HG03108 (cell line): Measurements from ENCODE around the gene MBNL2.
"Not testable (repeated sequence)": the region's sequence is repeated elsewhere in the genome, so short reads cannot be mapped to it uniquely, and the experiment has no call there.

ENCODE experiments used
- ATAC-seq: cut with Tn5 transposase; IDR thresholded peaks from one replicate; pipeline ENCODE4 v1.9.1; 2021; ENCODE audit warnings: moderate library complexity; ENCODE audit not compliant: unreplicated experiment

Gene MBNL2

DNA sequence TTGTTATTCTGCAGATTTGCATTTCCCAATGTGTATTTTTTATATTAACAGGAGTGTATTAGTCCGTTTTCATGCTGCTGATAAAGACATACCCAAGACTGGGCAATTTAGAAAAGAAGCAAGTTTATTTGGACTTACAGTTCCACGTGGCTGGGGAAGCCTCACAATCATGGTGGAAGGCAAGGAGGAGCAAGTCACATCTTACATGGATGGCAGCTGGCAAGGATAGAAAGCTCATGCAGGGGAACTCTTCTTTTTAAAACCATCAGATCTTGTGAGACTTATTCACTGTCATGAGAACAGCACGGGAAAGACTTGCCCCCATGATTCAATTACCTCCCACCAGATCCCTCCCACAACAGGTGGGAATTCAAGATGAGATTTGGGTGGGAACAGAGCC lies 14.9 kb upstream of the MBNL2 start:
- not testable (repeated sequence) for ATAC-seq

- ATAC-seq, result no peak
Observed at GRCh38 chr13:97211300-97211699, 10.8 kb upstream of the MBNL2 start.

DNA sequence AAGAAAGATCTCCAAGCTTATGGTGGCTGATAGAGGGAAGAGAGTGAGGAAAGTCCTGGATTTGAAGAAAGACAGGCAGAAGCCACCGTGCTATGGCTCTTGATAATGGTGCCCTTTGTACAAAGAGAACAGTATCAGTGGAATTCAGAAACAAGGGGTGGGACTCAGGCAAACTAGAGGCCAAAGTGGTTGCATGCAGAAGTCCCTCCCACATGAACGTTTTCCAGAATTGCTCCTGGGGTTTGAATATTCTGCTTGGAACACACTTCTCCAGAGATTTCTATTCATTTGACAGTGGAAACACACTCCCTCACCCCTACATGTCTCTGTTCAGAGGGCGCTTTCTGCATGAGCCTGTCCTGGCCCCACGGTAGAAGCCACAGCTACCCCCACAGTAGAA lies 10.1 kb upstream of the MBNL2 start:
- no peak for ATAC-seq

GRCh38 chr13:97212601-97213040 lies 9.5 kb upstream of the MBNL2 start:
- ATAC-seq, result no peak

GRCh38 chr13:97214921-97215320 lies 7.2 kb upstream of the MBNL2 start:
- ATAC-seq, result no peak

GRCh38 chr13:97215325-97215724 lies 6.8 kb upstream of the MBNL2 start:
- peak; percentile 69 for ATAC-seq

DNA sequence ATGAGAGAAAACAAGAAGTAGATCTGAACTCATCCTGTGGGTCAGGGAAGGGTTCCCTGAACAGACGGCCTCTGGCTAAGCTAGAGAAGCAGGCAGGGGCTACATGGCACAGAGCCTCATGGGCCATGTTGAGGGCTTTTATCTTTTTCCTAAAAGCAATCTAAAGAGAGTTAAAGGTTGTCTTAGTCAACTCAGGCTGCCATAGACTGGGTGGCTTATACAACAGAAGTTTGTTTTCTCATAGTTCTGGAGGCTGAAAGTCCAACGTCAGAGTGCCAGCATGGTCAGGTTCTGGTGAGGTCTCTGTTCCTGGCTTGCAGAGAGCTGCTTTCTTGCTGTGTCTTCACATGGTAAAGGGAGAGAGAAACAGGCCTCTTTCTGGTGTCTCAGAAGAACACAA lies 2.9 kb upstream of the MBNL2 start:
- no peak for ATAC-seq

DNA sequence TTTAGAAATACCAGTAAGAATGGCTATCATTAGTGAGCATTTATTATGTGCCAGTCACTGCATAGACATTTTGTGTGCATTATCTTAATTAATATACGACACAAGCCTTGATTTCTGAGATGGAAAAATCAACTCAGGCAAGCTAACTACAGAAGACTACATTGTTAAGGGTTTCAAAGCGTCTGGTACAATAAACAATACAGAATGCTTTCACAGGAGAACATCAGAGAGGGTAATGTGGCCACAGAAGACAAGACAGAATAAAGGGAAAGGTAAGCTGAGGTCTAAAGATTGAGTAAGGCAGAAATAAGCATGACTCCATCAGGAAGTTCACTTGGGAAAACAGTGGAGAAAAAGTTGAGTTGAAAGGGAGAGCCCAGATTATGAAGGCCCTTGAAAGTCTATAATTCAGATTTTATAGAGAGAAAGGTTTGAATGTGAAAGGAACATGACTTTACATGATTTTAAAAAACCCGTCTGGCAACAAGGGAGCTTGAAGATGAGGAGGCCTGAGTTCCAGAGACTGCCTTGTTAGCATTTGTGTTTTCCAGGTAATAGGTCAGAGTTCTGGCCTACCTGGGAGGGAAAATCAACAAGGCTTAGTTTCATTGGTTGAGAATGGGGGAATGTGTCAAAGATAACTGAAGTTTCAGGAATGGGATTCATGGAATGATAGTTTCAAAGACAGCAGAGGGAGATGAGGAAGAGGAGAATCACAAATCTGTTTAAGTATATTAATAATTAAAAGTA lies 1.8 kb upstream of the MBNL2 start:
- ATAC-seq, result no peak

DNA sequence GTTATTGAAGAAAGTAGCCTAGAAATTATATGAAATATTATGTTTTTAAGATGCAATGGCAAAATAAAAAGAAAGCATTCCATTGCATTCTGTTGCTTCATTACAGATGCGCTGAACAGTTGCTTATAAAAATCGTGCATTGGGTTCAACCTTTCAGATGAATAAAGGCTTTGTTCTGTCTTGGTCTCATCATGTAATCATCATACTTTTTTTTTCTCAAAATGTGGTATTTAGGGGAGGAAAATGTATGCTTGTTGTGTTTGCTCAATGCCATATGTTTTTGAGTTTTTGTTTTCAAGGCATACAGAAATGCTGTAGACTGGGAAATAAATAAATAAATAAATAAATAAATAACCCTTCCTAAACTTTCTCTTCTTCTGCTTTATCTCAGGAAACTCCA lies 1.1 kb upstream of the MBNL2 start:
- ATAC-seq, result no peak

DNA sequence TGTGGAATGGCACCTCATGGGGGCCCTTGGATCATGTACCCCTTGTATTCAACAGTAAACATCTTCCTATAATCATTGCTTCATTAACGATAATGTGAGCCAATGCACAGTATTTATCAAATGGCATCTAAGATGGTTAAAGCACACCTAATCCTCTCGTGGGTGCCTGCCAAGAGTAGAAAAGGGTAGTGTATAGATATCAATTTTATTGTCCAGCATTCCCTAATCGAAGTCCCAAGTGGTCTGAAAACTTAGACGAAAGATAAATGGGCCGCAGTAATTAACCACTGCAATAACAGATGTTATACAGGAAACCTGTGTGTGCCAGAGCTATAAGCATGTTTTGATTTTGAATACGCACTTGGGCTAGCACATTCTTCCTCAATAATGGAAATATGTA lies 667 bp upstream of the MBNL2 start:
- no peak for ATAC-seq

DNA sequence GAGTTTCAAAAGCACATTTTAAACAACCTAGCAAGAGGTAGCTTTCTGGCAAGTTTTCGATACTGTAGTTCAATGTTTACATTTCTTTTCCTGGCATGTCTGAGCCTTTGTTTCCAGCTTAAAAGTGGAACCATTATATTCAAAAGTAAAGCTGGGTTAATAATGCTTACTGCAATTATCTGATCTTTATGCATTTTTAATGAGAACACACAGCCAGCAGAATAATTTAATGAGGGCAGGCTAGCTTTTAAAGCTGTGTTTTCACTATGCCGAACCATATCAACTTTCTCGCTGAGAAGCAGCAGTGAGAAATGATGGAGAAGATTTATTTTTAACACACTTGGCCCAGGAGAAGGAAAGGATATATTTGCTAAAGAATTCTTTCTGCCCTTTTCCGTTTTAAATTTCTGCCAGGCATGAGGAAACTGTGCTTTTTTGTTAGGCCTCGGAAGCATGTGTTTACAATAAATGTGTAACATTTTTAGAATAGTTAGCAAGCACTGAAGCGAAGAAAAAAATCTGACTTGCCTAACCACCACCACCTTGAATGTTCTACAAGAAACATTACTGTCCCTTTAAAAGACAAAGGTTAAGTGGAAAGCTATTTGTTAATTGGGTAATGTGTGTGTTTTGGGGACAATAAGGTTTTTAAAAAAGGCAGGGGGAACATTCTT lies 1.0 kb downstream of the MBNL2 start:
- no peak for ATAC-seq

DNA sequence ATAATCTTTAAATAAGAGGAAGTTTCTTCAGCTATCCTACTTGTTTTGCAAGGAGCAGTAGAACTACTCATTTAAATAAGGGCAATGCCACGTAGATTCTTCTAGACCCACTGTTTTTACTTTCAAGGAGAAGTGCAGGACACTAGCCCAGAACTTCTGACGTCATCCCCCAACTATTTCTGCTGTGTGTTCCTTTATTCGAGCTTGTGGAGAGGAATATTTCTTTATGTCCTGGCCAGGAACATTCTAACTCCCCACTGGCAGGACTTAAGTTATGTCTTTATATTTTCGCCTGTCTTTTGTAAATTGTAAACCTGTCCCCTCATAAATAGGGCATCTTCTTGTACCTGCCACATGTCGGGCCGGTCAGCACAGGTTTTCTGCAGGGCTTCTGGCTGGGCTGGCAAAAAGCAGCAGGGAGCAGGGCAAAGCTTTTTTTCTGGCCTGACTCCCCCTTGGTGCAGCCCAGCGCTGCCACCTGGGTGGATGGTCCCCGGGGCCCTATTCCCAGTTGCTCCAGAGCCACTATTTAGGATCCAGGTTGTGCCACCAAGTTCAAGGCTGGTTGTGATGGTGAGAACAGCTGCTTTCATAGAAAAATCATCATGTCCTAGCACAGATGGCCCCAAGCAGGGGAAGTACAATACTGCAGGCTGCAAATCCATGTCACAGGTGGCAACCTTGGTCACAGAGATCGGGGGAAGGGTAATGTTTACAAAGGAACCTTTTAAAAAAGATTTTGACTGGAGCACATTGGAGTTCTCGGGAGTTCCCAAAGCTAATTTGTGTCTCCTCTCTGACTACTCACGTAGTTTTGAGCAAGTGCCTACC lies 1.8 kb downstream of the MBNL2 start:
- no peak for ATAC-seq

- ATAC-seq, result no peak
Observed at GRCh38 chr13:97224544-97225300, 2.6 kb downstream of the MBNL2 start.

GRCh38 chr13:97225533-97225932 lies 3.4 kb downstream of the MBNL2 start:
- ATAC-seq, result no peak

DNA sequence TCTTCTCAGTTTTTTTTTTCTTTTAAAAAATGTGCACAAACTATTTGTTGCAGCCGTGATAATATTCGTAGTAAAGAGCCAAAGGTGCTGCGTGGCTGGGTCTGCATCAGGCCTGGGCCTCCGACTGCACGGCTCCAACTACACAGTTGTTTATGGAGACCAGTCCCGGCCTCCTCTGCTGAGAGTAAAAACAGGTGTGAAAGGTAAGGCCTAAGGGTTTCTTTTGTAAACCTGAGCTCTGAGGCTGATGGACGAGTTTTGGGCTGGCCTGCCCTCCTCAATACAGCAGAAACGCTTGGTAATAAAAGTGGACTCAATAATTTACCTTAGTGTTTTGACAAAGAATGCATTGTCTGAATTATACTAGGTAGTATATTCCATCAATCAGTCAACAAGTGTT lies 3.9 kb downstream of the MBNL2 start:
- no peak for ATAC-seq

GRCh38 chr13:97226788-97227627 lies 4.9 kb downstream of the MBNL2 start:
- peak; percentile 48 for ATAC-seq

GRCh38 chr13:97228850-97229521 lies 6.9 kb downstream of the MBNL2 start:
- no peak for ATAC-seq

- ATAC-seq, result no peak
Observed at GRCh38 chr13:97229699-97230098, 7.6 kb downstream of the MBNL2 start.

GRCh38 chr13:97231118-97231828 lies 9.1 kb downstream of the MBNL2 start:
- no peak for ATAC-seq
